Measurements from ENCODE around the gene CFHR1.

DNA sequence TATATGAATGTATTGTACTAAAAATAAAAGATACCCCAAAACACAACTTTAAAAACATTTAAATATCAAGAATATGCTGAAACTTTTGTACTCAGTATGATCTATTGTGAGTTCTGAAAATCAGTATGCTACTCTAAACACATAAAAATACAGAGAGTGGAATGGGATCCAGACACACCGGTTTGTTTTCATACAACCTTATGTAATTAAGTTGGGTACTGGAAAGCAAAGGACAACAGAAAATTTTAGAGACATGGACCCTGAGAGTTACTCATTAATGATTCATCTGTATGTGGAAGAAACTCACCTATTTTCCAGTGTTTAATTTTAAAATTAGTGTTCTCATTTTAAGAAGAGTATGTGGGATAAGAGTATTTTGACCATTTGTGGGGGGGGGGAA, 45.8 kb upstream of the CFHR1 start:
- TF ChIP-seq POLR2A (IDR thresholded peaks at IDR 0.05): no peak
- TF ChIP-seq, protein P1, sequence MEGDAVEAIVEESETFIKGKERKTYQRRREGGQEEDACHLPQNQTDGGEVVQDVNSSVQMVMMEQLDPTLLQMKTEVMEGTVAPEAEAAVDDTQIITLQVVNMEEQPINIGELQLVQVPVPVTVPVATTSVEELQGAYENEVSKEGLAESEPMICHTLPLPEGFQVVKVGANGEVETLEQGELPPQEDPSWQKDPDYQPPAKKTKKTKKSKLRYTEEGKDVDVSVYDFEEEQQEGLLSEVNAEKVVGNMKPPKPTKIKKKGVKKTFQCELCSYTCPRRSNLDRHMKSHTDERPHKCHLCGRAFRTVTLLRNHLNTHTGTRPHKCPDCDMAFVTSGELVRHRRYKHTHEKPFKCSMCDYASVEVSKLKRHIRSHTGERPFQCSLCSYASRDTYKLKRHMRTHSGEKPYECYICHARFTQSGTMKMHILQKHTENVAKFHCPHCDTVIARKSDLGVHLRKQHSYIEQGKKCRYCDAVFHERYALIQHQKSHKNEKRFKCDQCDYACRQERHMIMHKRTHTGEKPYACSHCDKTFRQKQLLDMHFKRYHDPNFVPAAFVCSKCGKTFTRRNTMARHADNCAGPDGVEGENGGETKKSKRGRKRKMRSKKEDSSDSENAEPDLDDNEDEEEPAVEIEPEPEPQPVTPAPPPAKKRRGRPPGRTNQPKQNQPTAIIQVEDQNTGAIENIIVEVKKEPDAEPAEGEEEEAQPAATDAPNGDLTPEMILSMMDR (IDR thresholded peaks at IDR 0.05): no peak

Measured in adrenal gland (tissue), 5 donors.